Measurements from ENCODE around the gene CNTRL. TPM values are rescaled to one million over a fixed set of nuclear protein-coding genes. Genes with fewer than 3 reads are reported as not detected.
"Not testable (repeated sequence)": the region's sequence is repeated elsewhere in the genome, so short reads cannot be mapped to it uniquely, and the experiment has no call there.

CNTRL gene
- total and polyA plus RNA-seq, 5 donors from 2014 or later, result 12.2 to 135 (median 15.9) TPM

DNA sequence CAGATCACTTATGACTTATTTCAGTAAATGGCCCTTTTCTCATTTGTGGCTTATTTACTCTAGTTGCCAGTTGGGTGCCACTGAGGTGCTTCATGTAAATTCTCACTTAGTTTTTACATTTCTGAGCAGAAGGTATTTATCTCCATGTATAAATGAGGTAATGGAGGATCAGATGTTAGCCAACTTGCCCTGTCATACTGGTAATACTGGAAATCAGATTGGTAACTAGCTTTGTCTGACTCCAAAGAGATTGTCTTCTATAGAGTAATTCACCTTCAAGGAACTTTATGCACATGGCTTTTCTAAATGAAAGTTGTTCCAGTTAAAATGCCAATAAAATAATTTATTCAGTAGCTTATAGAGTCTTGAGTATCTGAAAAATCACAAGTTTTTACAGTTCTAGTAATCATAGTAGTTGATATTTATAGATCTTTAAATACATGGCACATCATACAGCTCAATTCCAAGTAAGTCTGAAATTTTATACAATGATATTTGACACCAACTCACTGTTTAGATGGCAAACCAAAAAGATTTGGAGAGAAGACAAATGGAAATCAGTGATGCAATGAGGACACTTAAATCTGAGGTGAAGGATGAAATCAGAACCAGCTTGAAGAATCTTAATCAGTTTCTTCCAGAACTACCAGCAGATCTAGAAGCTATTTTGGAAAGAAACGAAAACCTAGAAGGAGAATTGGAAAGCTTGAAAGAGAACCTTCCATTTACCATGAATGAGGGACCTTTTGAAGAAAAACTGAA, 98.2 kb downstream of the CNTRL start:
- Histone ChIP-seq H3K9me3 (ENCODE audit: control insufficient read depth in 2 of 2, low read length in 2 of 2) (no peaks in the 10 kb centered on the region), H3K27me3 (ENCODE audit: control insufficient read depth, insufficient read depth, low read length) (no peaks in the 10 kb centered on the region), H3K27ac (ENCODE audit: insufficient read depth, low read length, poor library complexity, severe bottlenecking) (peak overlapping the region; percentile 25), H3K36me3 (ENCODE audit: control insufficient read depth, insufficient read depth, low read length) (peaks cover 95% of the 10 kb centered on the region), H3K4me3 (ENCODE audit: low read depth, low read length) (no peak overlapping the region), H3K4me1 (ENCODE audit: control insufficient read depth, insufficient read depth, low read length, poor library complexity, severe bottlenecking) (no peaks in the 10 kb centered on the region)
- DNase-seq (no peak), ATAC-seq (ENCODE audit: low read depth in 2 of 2) (no peak)
- no peaks in the 10 kb centered on the region for H3K9me3 Mint-ChIP-seq
- H3K27ac Mint-ChIP-seq, result peak overlapping the region in 2 of 3 donors; percentile 33 to 92
- peaks cover 57% of the 10 kb centered on the region for H3K36me3 Mint-ChIP-seq
- peak overlapping the region in 1 of 4 donors; percentile 34 for H3K4me3 Mint-ChIP-seq
- no peaks in the 10 kb centered on the region for H3K27me3 Mint-ChIP-seq
- H3K4me1 Mint-ChIP-seq, result peaks cover 2 to 16% (median 9%) of the 10 kb centered on the region in 4 donors

DNA sequence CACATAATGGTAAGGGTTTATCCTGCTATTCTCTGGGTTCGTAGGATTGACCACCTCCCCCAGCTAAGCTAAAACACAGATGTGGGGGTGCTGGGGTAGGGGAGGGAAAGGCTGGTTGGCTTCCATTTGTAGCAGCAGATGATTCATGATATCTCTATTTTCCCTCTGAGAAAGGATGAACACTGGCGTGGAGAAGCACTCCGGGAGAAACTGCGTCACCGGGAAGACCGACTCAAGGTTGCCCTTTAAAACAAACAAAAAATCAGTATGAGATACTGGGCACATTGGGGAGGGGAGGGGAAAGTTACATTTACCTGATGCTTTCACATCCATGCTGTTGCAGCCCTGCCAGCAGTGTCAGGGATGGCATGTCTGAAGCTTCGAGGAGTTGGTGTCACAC, 98.7 kb downstream of the CNTRL start:
- peaks cover 0 to 10% (median 7%) of the 10 kb centered on the region in 4 donors for H3K4me1 Mint-ChIP-seq

DNA sequence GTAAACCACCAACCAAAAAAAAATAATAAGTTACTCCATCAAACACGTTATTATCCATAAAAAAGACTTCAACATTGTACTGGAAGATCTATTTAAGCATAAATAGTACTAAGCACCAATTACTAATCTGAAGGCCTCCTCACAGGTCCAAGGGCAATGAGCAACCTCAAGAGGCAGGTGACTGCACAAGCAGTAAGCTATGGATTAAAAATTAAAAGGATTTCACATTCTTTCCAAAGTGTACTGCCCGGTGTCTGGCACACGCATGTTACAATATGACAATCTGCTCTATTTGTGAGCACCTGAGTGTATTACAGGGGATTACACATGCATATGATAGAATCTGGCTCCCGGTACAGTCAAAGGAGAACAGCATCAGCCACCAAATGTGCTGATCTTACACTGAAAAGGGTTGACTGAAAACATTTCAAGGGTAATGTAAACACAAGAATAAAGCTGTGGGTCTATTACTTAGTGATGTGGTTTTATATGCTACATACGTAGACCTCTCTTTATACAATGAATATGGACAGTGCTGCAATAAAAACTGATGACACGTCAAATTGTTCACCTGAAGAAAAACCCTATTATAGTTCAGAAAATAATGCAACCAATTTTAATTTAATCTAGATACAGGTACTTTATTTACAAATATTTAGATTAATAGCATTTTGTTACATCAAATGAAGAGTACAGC, 104.1 kb downstream of the CNTRL start:
- H3K4me1 Mint-ChIP-seq, result peaks cover 9 to 21% (median 17%) of the 10 kb centered on the region in 4 donors
- no peaks in the 10 kb centered on the region for H3K9me3 Mint-ChIP-seq
- no peak for ATAC-seq (ENCODE audit: low read depth in 2 of 2)
- Histone ChIP-seq H3K27ac (ENCODE audit: insufficient read depth, low read length, poor library complexity, severe bottlenecking) (no peak overlapping the region), H3K4me3 (ENCODE audit: low read depth, low read length) (no peak overlapping the region), H3K9me3 (ENCODE audit: control insufficient read depth in 2 of 2, low read length in 2 of 2) (no peaks in the 10 kb centered on the region), H3K27me3 (ENCODE audit: control insufficient read depth, insufficient read depth, low read length) (no peaks in the 10 kb centered on the region), H3K36me3 (ENCODE audit: control insufficient read depth, insufficient read depth, low read length) (peaks cover 90% of the 10 kb centered on the region), H3K4me1 (ENCODE audit: control insufficient read depth, insufficient read depth, low read length, poor library complexity, severe bottlenecking) (peaks cover 1% of the 10 kb centered on the region)
- no peak for DNase-seq
- H3K27ac Mint-ChIP-seq, result peak overlapping the region; percentile 5 to 43 (median 34)
- no peaks in the 10 kb centered on the region for H3K27me3 Mint-ChIP-seq
- H3K36me3 Mint-ChIP-seq, result peaks cover 30% of the 10 kb centered on the region
- no peak overlapping the region for H3K4me3 Mint-ChIP-seq

More for the DNA sequence above, 98.7 kb downstream of the CNTRL start:
- H3K9me3 ChIP-seq (ENCODE audit: control insufficient read depth in 2 of 2, low read length in 2 of 2), result no peaks in the 10 kb centered on the region
- H3K27me3 Mint-ChIP-seq, result no peaks in the 10 kb centered on the region
- no peak overlapping the region for H3K4me3 ChIP-seq (ENCODE audit: low read depth, low read length)
- H3K36me3 Mint-ChIP-seq, result peaks cover 53% of the 10 kb centered on the region
- no peaks in the 10 kb centered on the region for H3K9me3 Mint-ChIP-seq
- no peak overlapping the region for H3K27ac ChIP-seq (ENCODE audit: insufficient read depth, low read length, poor library complexity, severe bottlenecking)
- ATAC-seq (ENCODE audit: low read depth in 2 of 2) (no peak), DNase-seq (no peak)
- H3K36me3 ChIP-seq (ENCODE audit: control insufficient read depth, insufficient read depth, low read length), result peaks cover 95% of the 10 kb centered on the region
- peak overlapping the region; percentile 4 to 38 (median 27) for H3K27ac Mint-ChIP-seq
- H3K27me3 ChIP-seq (ENCODE audit: control insufficient read depth, insufficient read depth, low read length), result no peaks in the 10 kb centered on the region
- no peaks in the 10 kb centered on the region for H3K4me1 ChIP-seq (ENCODE audit: control insufficient read depth, insufficient read depth, low read length, poor library complexity, severe bottlenecking)
- no peak overlapping the region for H3K4me3 Mint-ChIP-seq

DNA sequence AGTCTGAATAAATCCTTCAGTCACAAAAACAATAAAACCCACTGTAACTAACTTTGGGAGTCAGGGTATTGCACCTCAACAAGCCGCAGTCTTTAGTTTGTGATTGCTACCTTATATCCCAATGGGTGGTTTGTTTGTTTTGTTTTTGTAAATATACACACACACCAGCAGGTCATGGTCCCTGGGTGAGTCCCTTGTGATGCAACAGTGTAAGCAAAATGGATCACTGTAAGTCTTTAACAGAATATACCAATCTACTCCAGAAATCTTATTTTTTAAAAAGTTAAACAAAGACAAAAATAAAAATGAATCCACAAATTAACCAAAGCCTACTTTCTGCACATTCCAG, 104.6 kb downstream of the CNTRL start:
- Mint-ChIP-seq H3K27ac (peak overlapping the region in 1 of 3 donors; percentile 43), H3K36me3 (peaks cover 26% of the 10 kb centered on the region)
- not testable (repeated sequence) for H3K4me3 Mint-ChIP-seq

DNA sequence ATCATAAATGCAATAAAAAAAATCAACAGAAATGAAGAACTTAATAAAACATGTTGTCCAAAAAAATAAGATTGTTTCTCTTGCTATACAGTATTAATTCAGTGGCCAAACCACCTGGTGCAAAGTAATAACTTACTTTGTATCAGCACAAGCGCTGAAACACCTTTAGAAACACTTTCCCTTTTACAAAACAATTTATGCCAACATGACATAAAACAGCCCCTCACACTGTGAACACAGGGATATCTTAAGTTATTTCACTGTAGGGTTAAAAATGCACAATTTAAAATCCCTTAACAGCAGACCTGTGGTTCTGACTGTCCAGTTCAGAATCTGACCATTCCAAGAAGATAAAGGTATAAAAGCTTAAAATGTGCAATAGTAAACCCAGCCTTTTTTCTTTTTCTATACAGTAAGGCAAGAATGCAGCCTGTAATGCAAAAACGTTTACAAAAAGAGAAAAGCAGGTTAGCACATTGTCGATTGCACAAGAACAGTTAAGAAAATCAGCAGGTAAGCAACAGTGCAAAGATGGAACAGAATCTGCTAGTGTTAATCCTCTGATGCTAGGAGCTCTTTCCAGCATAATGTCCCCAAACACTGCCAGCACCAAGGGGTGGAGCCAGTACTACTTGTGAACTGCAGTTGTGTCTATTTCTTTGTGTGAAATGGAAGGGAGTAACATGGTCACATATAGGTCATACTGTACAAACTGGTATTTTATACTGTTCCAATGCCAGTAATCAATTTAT, 105.4 kb downstream of the CNTRL start:
- Histone ChIP-seq H3K4me3 (ENCODE audit: low read depth, low read length) (no peak overlapping the region), H3K4me1 (ENCODE audit: control insufficient read depth, insufficient read depth, low read length, poor library complexity, severe bottlenecking) (peaks cover 12% of the 10 kb centered on the region), H3K9me3 (ENCODE audit: control insufficient read depth in 2 of 2, low read length in 2 of 2) (no peaks in the 10 kb centered on the region), H3K27me3 (ENCODE audit: control insufficient read depth, insufficient read depth, low read length) (no peaks in the 10 kb centered on the region), H3K27ac (ENCODE audit: insufficient read depth, low read length, poor library complexity, severe bottlenecking) (no peak overlapping the region), H3K36me3 (ENCODE audit: control insufficient read depth, insufficient read depth, low read length) (peaks cover 83% of the 10 kb centered on the region)
- DNase-seq (no peak), ATAC-seq (ENCODE audit: low read depth in 2 of 2) (no peak)
- H3K27ac Mint-ChIP-seq, result peak overlapping the region; percentile 65 to 94 (median 75)
- H3K27me3 Mint-ChIP-seq, result no peaks in the 10 kb centered on the region
- H3K4me3 Mint-ChIP-seq, result no peak overlapping the region
- H3K9me3 Mint-ChIP-seq, result no peaks in the 10 kb centered on the region
- H3K36me3 Mint-ChIP-seq, result peaks cover 21% of the 10 kb centered on the region
- H3K4me1 Mint-ChIP-seq, result peaks cover 15 to 30% (median 28%) of the 10 kb centered on the region in 4 donors

More for the DNA sequence above, 104.6 kb downstream of the CNTRL start:
- Histone ChIP-seq H3K27ac (ENCODE audit: insufficient read depth, low read length, poor library complexity, severe bottlenecking) (peak overlapping the region; percentile 16), H3K36me3 (ENCODE audit: control insufficient read depth, insufficient read depth, low read length) (peaks cover 90% of the 10 kb centered on the region)
- not testable (repeated sequence) for H3K27me3 Mint-ChIP-seq; ATAC-seq (ENCODE audit: low read depth in 2 of 2); DNase-seq; H3K9me3 ChIP-seq (ENCODE audit: control insufficient read depth in 2 of 2, low read length in 2 of 2); H3K4me1 ChIP-seq (ENCODE audit: control insufficient read depth, insufficient read depth, low read length, poor library complexity, severe bottlenecking); H3K9me3 Mint-ChIP-seq; H3K27me3 ChIP-seq (ENCODE audit: control insufficient read depth, insufficient read depth, low read length); H3K4me3 ChIP-seq (ENCODE audit: low read depth, low read length)
- H3K4me1 Mint-ChIP-seq, result peaks cover 11 to 23% (median 21%) of the 10 kb centered on the region in 4 donors

DNA sequence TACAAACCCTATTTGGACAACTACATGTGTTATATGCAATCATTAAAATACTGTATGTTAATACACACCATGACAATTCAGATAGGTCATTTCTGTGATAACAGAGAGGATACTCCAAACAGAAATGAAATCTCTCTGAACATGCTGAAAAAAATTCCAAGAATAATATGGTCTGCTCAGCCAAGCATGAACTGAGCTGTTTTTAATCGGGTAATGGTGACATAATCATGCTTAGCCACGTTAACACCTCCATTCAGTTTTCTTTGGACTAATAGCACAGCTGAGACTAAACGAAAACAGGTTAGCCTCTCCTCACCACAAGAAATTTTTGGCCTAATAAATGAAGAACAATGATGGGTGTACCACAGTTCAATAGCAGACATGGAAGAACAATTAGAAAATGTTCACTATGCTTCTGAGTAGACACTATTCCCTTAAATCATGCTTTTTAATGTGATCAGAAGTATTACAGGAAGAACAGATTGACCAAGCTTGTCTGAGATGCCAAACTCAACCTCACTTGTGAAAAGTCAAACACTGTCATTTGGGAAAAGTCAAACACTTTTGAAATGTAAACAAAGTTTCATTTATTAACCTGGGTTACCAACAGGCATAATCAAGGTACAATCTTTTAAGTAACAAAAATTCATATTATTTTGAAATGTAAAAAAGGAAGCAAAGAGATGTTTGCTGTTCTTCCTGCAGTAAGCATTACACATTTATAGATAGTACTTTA, 107.5 kb downstream of the CNTRL start:
- H3K27ac ChIP-seq (ENCODE audit: insufficient read depth, low read length, poor library complexity, severe bottlenecking), result peak overlapping the region; percentile 1
- H3K9me3 Mint-ChIP-seq, result no peaks in the 10 kb centered on the region
- H3K36me3 Mint-ChIP-seq, result peaks cover 25% of the 10 kb centered on the region
- no peaks in the 10 kb centered on the region for H3K27me3 ChIP-seq (ENCODE audit: control insufficient read depth, insufficient read depth, low read length)
- H3K9me3 ChIP-seq (ENCODE audit: control insufficient read depth in 2 of 2, low read length in 2 of 2), result no peaks in the 10 kb centered on the region
- H3K36me3 ChIP-seq (ENCODE audit: control insufficient read depth, insufficient read depth, low read length), result peaks cover 65% of the 10 kb centered on the region
- peaks cover 23 to 48% (median 47%) of the 10 kb centered on the region in 4 donors for H3K4me1 Mint-ChIP-seq
- H3K4me3 Mint-ChIP-seq, result peak overlapping the region in 1 of 4 donors; percentile 13
- no peak overlapping the region for H3K4me3 ChIP-seq (ENCODE audit: low read depth, low read length)
- H3K4me1 ChIP-seq (ENCODE audit: control insufficient read depth, insufficient read depth, low read length, poor library complexity, severe bottlenecking), result peaks cover 26% of the 10 kb centered on the region
- DNase-seq, result no peak
- H3K27me3 Mint-ChIP-seq, result no peaks in the 10 kb centered on the region
- H3K27ac Mint-ChIP-seq, result peak overlapping the region; percentile 32 to 75 (median 48)
- no peak for ATAC-seq (ENCODE audit: low read depth in 2 of 2)

DNA sequence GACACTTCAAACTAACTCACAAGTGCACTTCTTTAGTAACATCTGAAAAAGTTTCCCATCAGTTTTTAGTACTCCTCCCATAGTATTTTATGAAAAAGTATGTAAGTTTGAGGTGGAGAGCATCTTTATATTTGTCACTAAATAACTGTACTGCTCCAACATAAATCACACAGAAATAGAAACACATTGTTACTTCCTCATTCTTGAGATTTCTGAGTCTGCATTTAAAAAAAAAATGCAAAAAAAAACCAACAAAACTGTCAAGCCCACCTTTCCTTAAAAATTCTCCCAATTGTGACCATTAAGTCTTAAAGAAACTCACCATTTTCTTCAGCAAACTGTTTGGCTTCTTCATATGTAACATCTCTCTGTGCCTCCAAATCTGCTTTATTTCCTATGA, 108.2 kb downstream of the CNTRL start:
- no peak overlapping the region for H3K4me3 Mint-ChIP-seq
- H3K27me3 Mint-ChIP-seq, result no peaks in the 10 kb centered on the region
- H3K4me3 ChIP-seq (ENCODE audit: low read depth, low read length), result no peak overlapping the region
- peaks cover 31 to 55% (median 53%) of the 10 kb centered on the region in 4 donors for H3K4me1 Mint-ChIP-seq
- DNase-seq, result no peak
- H3K9me3 ChIP-seq (ENCODE audit: control insufficient read depth in 2 of 2, low read length in 2 of 2), result no peaks in the 10 kb centered on the region
- H3K9me3 Mint-ChIP-seq, result no peaks in the 10 kb centered on the region
- H3K36me3 ChIP-seq (ENCODE audit: control insufficient read depth, insufficient read depth, low read length), result peaks cover 58% of the 10 kb centered on the region
- peak overlapping the region; percentile 74 to 92 (median 86) for H3K27ac Mint-ChIP-seq
- H3K27me3 ChIP-seq (ENCODE audit: control insufficient read depth, insufficient read depth, low read length), result no peaks in the 10 kb centered on the region
- no peak for ATAC-seq (ENCODE audit: low read depth in 2 of 2)
- peaks cover 25% of the 10 kb centered on the region for H3K36me3 Mint-ChIP-seq
- H3K4me1 ChIP-seq (ENCODE audit: control insufficient read depth, insufficient read depth, low read length, poor library complexity, severe bottlenecking), result peaks cover 26% of the 10 kb centered on the region
- peak overlapping the region; percentile 28 for H3K27ac ChIP-seq (ENCODE audit: insufficient read depth, low read length, poor library complexity, severe bottlenecking)
